ENCODE data around the gene PCED1B.
"Not testable (repeated sequence)": the region's sequence is repeated elsewhere in the genome, so short reads cannot be mapped to it uniquely, and the experiment has no call there.

The PCED1B gene

GRCh38 chr12:47274760-47275159 lies 195.3 kb downstream of the PCED1B start:
- no peak overlapping the region for H3K4me3 ChIP-seq (ENCODE audit: low read depth, low read length)
- TF ChIP-seq CTCF (IDR thresholded peaks at IDR 0.05; ENCODE audit: borderline replicate concordance, insufficient read depth, low read depth, low read length) = no peak

- TF ChIP-seq CTCF (IDR thresholded peaks at IDR 0.05; ENCODE audit: borderline replicate concordance, insufficient read depth, low read depth, low read length) = no peak
Measured at GRCh38 chr12:47276253-47276620, 196.8 kb downstream of the PCED1B start.

GRCh38 chr12:47276621-47277309 lies 197.3 kb downstream of the PCED1B start:
- no peak for TF ChIP-seq CTCF (IDR thresholded peaks at IDR 0.05; ENCODE audit: borderline replicate concordance, insufficient read depth, low read depth, low read length)
- no peak overlapping the region for H3K4me3 ChIP-seq (ENCODE audit: low read depth, low read length)

More at GRCh38 chr12:47276253-47276620, 196.8 kb downstream of the PCED1B start:
- no peak overlapping the region for H3K4me3 ChIP-seq (ENCODE audit: low read depth, low read length)

GRCh38 chr12:47277972-47278448 lies 198.6 kb downstream of the PCED1B start:
- no peak for TF ChIP-seq CTCF (IDR thresholded peaks at IDR 0.05; ENCODE audit: borderline replicate concordance, insufficient read depth, low read depth, low read length)
- H3K4me3 ChIP-seq (ENCODE audit: low read depth, low read length) = no peak overlapping the region

- not testable (repeated sequence) for H3K4me3 ChIP-seq (ENCODE audit: low read depth, low read length)
Measured at GRCh38 chr12:47279758-47280157, 200.3 kb downstream of the PCED1B start.

GRCh38 chr12:47280543-47281300 lies 201.3 kb downstream of the PCED1B start:
- no peak for TF ChIP-seq CTCF (IDR thresholded peaks at IDR 0.05; ENCODE audit: borderline replicate concordance, insufficient read depth, low read depth, low read length)
- H3K4me3 ChIP-seq (ENCODE audit: low read depth, low read length) = no peak overlapping the region

- TF ChIP-seq CTCF (IDR thresholded peaks at IDR 0.05; ENCODE audit: borderline replicate concordance, insufficient read depth, low read depth, low read length) = no peak
- H3K4me3 ChIP-seq (ENCODE audit: low read depth, low read length) = no peak overlapping the region
Measured at GRCh38 chr12:47281667-47282171, 202.3 kb downstream of the PCED1B start.

Measured in GM12875 (cell line).